HepG2 (cell line): ENCODE data around the gene LSM6. TPM values are rescaled to one million over a fixed set of nuclear protein-coding genes. Genes with fewer than 3 reads are reported as not detected.

Experiments
- CBFB ChIP-seq: sonication (generic); formaldehyde crosslinking; IDR thresholded peaks from 2 replicates; pipeline ENCODE4 v1.4.0; 2020; ENCODE audit warnings: missing genetic modification reagents
- HNF1A ChIP-seq, 2 experiments: sonication (generic) in 1 of 2; formaldehyde crosslinking in 1 of 2; IDR thresholded peaks; 2 replicates each; pipeline versions ENCODE4 v1.4.0 to v1.6.1; 2016 to 2020; ENCODE audit warnings: borderline replicate concordance in 1 of 2, low read depth in 1 of 2, mild to moderate bottlenecking in 1 of 2, missing genetic modification reagents in 1 of 2
- KDM1A ChIP-seq: IDR thresholded peaks from 2 replicates; pipeline ENCODE4 v1.6.1; 2016; ENCODE audit warnings: missing compliant biosample characterization
- KDM4B ChIP-seq: sonication (generic); formaldehyde crosslinking; IDR thresholded peaks from 2 replicates; pipeline ENCODE4 v1.4.0; 2020; ENCODE audit warnings: missing genetic modification reagents
- RXRA ChIP-seq: sonication (generic); formaldehyde crosslinking; IDR thresholded peaks from 2 replicates; pipeline ENCODE4 v1.5.1; 2020; ENCODE audit warnings: missing genetic modification reagents
- THAP9 ChIP-seq: sonication (generic); formaldehyde crosslinking; IDR thresholded peaks from 2 replicates; pipeline ENCODE4; 2020; ENCODE audit warnings: missing genetic modification reagents, mild to moderate bottlenecking, borderline replicate concordance
- ZNF460 ChIP-seq: sonication (generic); formaldehyde crosslinking; IDR thresholded peaks from 2 replicates; pipeline ENCODE4 v1.5.1; 2020; ENCODE audit warnings: missing genetic modification reagents, mild to moderate bottlenecking, borderline replicate concordance
- ZNF646 ChIP-seq: sonication (generic); formaldehyde crosslinking; IDR thresholded peaks from 2 replicates; pipeline ENCODE4 v1.9.0; 2021; ENCODE audit warnings: mild to moderate bottlenecking, missing genetic modification reagents
- ZNF710 ChIP-seq: sonication (generic); formaldehyde crosslinking; IDR thresholded peaks from 2 replicates; pipeline ENCODE4 v1.5.0; 2020; ENCODE audit warnings: mild to moderate bottlenecking, missing genetic modification reagents, borderline replicate concordance
- ZNF883 ChIP-seq: sonication (generic); formaldehyde crosslinking; IDR thresholded peaks from 2 replicates; pipeline ENCODE4 v1.5.1; 2020; ENCODE audit warnings: mild to moderate bottlenecking, missing genetic modification reagents; ENCODE audit errors: not compliant biosample characterization
- ZZZ3 ChIP-seq: sonication (generic); formaldehyde crosslinking; IDR thresholded peaks from 2 replicates; pipeline ENCODE4 v1.4.0; 2020; ENCODE audit warnings: missing genetic modification reagents, mild to moderate bottlenecking, borderline replicate concordance
- polyA plus RNA-seq, 8 experiments: library from polyadenylated mRNA; depleted of rRNA in 3 of 8; stranded (reverse) in 7 of 8; unstranded in 1 of 8; fragments of >200 nt; fragmentation: Illumina TruSeq in 4 of 8; extraction: Trizol in 4 of 8; gene quantifications; 2 replicates each; pipeline versions ENCODE4 v1.2.1 to v1.2.3, GENCODE V29; 2011 to 2016; ENCODE audit warnings: low read depth in 4 of 8, missing spikeins in 1 of 8, mixed read lengths in 1 of 8; ENCODE audit not compliant: insufficient read depth in 1 of 8
- total RNA-seq, 5 experiments: library from RNA; depleted of rRNA; stranded (reverse); fragments of >200 nt; fragmentation: Illumina TruSeq; extraction: Trizol; gene quantifications; 2 replicates each; pipeline ENCODE4 v1.2.3, GENCODE V29; 2016; ENCODE audit warnings: low read depth in 1 of 5

The LSM6 gene
- total and polyA plus RNA-seq, 2 of the 13 experiments (the other 11 are each of a cell fraction or from before 2014, with no cell fraction given), result 14.6 to 83.3 TPM

- TF ChIP-seq ZNF646 (CRISPR knock-in tag) (peak; percentile 48; the same call in 1 of the 2 replicates), ZZZ3 (CRISPR knock-in tag) (no peak), RXRA (CRISPR knock-in tag) (no peak; the same call in 1 of the 2 replicates), ZNF883 (CRISPR knock-in tag) (peak; percentile 55), HNF1A (IDR thresholded peaks at IDR 0.05; ENCODE audit: low read depth) (no peak), HNF1A (CRISPR knock-in tag; IDR thresholded peaks at IDR 0.05; ENCODE audit: borderline replicate concordance) (no peak), CBFB (no peak), ZNF710 (CRISPR knock-in tag) (no peak), ZNF460 (CRISPR knock-in tag) (no peak; the same call in 1 of the 2 replicates), THAP9 (no peak), KDM4B (CRISPR knock-in tag) (no peak), KDM1A (CRISPR knock-in tag) (no peak)
Observed at GRCh38 chr4:146175541-146176453, at the start of gene LSM6 (continued).
